ENCODE data around the gene FAM228B.
A peak's percentile ranks its signal among the peaks of the same experiment; 100 is the strongest.
"Not testable (repeated sequence)": the region's sequence is repeated elsewhere in the genome, so short reads cannot be mapped to it uniquely, and the experiment has no call there.

FAM228B gene

DNA sequence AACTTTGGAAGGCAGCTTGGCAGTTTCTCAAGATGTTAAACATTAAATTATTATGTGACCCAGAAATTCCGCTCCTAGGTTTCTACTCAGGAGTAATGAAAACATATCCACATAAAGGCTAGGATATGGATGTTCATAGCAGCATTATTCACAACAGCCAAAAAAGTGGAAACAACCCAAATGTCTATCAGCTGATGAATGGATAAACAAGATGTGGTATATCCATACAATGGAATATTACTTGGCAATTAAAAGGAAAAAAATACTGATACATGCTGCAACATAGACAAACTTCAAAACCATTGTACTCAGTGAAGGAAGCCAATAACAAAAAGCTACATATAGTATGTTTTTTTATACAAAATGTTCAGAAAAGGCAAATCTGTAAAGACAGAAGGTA, 39.2 kb downstream of the FAM228B start:
- no peak for DNase-seq

DNA sequence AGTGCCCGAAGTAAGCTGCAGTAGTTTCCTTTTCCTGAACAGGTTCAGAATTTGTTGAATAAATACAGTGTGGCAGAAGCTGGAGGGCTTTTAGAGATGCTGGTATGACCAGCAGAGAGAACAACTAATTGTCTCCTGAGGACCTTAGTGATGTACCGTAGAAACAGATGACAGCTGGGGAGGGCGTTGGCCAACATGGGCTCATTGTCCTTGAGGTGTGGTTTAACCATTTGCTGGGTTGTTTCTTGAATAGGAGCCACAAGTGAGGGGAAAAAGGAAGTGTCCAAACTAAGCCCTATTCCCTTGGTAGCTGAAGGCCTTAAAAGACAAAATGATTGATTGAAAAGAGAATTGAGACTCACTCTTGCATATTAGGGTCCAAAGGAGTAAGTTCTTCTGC, 39.9 kb downstream of the FAM228B start:
- DNase-seq: no peak

DNA sequence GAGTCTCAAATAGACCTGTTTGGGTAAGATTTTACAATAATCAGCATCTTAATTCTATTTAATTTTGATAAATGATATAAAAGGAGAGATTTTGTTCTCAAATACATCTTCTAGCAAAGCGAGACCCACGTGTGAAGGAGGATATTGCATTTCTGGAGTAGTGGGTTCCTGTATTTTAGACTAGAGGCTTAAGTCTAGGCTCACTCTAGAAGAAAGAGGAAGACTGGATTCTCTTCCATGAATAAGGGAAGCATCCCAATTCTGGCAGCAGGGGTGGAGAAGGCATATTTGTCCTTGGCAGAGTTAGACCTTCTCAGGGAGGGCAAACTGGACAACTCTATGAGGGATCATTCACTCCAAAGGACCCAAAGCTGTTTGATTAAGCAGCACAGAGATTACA, 40.3 kb downstream of the FAM228B start:
- DNase-seq: no peak

DNA sequence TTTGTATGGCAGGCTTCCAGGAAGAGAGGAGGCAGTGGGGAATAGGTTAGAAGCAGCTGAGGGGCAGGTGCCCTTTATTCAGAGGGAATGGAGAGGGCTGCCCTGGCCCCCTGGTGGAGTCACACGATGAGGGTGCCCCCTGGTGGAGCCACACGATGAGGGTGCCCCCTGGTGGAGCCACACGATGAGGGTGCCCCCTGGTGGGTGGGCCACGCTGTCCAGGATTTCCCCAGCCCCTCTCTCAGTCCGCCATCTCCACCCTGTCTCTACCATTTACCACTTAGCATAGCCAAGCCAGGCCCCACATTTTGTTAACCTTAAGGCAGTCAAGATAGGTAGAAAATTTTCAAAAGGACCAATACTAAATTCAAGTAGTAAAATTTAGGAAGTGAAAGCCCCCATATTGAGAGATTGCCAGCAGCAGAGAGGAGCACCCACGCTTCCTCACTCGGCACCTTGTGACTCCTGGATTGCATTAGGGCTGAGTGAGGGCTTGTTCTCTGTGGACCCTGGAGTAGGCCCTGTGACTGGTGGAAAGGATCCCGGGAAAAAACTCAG, 41.2 kb downstream of the FAM228B start:
- no peak for DNase-seq

DNA sequence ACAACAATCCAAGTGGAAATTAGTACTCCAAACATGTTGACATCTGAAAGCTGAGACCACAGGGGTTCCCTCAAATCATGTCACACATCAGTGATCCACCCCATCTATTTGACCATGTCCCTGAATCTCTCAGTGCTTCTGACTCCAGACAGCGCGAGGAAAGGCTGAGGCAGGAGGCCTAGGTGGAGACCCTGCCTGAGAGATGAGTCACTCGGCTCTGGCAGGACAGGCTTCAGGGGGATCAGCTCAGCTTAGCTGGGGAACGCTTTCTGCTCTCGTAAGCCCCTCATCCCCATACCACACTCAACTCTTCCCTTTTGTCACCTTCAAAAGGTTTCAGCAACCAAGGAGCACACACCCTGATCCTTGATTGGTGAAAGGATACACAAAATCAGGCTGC, 45.8 kb downstream of the FAM228B start:
- no peak for DNase-seq

DNA sequence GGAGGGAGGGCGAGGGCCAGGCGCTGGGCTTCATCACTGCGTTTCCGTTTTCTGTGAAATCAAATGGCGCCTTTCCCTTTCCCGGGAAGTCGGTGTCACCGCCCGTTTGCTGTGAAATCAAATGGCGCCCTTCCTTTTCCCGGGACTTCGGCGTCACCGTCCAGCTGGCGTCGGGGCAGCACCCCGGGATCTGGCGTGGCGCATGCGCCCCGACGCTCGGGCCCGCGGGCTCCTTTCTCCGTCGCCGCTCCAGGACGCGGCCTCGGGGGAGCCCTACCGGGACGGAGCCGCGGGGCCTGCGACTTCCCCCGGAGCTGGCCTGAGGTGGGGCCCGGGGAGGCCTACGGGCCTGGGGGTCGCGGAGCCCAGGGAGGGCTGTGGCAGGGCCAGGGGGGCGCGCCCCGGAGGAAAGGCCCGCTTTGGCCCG, 51.6 kb downstream of the FAM228B start, which contains the start of gene FAM228A:
FAM228A (plus strand) TSS at position 203 of the 427 bp plus-strand sequence. CDS start 428 bp downstream, outside the sequence.
- DNase-seq: no peak

DNA sequence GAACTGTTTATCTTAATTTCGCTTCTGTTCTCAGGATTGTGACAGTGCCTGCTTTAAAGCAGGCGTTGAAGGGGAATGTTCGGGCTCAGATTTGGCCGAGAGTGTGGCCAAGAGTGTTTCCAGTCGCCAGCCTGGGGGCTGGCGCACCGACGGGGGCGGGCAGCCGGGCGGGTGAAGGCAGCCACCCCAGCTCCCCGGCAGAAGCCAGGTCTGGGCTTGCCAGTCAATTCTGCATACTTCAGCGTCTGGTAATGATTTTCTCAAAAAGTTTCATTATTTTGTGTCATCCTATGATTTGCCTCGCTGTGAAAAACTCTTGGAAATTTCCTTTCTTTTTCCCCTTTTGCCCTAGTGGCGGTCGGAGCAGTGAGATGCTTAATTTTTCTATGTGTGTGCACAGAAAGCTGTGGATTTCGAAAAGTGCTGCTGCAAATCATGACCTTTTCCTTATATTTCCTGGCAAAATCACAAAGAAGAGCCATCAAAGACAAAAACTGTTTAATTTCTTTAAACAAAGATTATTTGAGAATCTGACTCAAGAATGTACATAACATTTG, 52.4 kb downstream of the FAM228B start:
- no peak for DNase-seq

DNA sequence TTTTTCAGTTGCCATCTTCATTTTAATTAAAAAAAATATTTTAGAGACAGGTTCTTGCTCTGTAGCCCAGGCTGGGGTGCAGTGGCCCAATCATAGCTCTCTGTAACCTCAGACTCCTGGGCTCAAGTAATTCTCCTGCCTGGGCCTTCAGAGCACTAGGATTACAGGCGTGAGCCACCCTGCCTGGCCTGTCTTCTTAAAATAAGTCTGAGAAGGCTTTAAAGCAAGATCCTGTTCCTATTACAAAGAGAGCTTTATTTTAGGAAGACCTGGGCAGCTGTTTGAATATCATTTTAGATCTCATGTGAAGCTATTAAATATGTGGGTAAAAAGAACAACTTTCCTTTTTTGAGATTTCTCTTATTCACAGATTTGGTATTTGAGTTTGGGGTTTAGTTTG, 53.1 kb downstream of the FAM228B start:
- no peak for DNase-seq

DNA sequence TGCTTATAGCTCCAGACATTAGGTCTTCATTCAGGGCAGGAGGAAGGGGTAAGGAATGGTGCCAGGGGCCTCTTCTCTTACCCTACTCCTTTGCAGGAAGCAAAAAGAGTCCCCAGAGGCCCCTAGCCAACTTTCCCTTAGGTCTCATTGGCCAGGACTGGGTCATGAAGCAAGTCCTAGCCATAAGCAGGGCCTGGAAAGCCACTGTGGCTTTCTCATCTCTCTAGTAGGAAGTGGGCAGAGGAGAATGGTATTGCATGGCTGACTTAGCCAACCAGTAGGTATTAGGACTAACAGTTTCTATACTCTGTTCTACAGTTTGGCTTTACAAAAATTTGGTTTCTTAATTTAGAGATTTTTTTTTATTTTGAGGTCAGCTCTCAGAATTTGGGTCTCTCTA, 56.4 kb downstream of the FAM228B start:
- no peak for DNase-seq

DNA sequence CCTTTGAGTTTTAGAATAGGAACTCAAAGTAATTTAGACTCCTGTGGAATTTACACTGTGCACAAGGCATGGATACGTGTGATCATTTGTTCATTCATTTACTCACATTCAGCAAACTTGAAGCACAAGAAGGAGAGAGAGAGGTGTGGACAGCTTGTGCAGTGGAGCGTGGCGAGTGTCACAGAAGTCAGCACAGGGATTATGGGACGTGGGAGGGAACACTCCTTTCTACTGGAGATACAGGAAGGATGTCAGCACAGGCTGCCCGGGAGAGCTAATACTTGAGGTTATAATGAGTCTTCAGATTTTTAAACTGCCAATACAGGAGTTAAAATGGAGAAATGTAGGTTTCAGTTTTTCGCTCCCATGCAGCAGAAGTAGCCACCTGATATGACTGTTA, 58.6 kb downstream of the FAM228B start:
- peak; percentile 61 for DNase-seq

DNA sequence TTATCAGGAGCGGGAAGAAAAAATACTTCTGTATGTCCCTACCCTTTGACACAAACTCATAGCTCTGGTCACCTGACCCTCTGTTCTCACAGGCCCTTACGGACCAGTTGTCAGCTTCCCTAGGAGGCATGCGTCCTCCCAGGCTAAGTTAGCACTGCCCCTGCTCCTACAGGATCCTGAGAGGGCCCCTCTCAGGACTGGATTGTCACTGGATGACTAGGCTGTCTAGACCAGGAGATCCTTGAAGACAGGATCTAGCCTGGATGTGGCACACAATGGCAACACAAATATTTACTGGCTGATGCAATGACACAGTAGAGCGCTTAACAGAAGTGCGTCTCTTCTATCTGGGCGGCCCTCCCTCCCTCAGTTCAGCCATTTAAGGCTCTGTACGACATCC, 59.2 kb downstream of the FAM228B start:
- DNase-seq: peak; percentile 84

DNA sequence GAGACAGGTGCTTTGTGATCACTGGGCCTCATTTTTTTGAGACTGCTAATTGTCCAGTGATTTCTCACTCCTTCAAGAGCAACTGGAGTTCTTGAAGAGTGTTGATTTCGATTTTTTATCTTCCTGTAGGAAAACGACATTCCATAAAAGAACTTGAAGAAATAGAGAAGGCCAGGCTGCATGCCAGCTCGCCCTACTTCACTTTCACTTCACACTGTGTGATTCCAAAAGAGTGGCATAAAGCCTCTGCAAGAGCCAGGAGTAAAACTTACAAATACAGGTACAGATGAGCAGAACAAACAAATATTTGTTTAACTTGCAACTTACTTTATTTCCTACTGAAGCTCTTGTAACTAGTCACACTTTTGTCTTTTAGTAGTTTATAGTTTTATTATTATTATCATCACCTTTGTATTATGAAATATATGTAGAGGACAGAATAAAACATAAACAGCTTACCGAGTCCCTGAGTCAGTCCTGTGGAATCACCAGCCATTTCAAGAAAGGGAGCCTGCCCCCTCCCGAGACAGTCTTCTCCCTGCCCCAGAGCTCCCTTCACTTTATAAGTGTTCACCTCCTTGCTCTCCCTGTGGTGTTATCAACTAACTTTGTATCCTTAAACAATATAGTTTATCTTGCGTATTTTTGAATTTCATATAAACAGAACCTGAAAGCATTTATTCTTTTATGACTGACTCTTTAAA, 60.2 kb downstream of the FAM228B start:
- DNase-seq: no peak

DNA sequence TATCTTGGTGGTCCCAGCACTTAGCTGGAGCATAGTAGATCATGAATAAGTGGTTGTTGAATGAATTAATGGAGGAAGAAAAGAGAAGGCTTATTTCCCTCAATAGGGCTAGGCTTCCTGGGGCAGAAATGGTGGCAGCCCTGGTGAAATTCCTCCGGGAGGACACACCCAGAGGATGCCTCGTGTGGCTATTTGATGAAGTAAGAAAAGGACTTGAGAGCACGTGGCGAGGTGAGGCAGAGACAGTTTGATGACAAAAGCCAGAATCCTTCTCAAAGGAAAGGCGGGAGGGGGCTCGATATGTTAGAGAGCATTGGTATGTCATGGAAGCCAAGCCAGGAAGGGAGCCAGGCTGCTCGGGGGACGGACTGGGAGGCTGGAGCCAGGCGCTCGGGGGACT, 66.3 kb downstream of the FAM228B start:
- no peak for DNase-seq

DNA sequence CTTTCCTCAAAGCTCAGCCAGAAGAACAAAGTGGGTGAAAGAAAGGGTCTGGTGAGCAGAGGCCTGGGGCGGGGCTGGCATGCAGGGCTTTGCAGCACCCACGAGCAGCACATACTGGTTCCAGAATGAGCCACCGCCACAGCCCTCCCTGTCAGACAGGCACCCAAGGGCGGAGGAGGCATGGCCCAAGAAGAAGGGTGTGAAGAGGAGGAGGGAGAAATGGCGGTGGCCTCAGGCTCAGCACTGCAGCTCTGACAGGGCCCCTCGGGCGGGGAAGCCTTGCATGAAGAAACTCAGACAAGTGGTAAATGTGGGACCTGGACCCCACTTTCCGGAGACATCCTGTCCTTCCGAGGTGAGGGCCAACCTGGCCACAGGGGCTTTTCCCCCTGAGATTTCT, 67.2 kb downstream of the FAM228B start:
- DNase-seq: no peak

DNA sequence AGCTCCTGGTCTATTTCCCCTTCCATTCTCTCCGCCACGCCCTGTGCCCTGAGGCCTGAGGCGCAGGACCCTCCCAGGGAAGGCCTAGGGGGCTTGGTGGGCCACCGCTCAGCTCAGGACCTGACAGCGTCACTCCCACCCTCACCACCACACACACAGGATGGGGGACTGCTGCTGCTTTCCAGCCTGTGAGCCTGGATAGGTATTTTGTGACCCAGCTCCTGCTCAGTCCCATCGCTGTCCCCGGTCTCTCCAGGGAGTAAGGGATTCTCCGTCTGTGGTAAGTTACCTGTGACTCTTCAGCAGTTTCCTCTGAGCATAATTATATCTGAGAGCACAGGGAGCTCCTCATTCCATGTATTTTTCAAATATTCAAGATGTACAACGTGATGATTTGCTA, 67.9 kb downstream of the FAM228B start:
- DNase-seq: no peak

DNA sequence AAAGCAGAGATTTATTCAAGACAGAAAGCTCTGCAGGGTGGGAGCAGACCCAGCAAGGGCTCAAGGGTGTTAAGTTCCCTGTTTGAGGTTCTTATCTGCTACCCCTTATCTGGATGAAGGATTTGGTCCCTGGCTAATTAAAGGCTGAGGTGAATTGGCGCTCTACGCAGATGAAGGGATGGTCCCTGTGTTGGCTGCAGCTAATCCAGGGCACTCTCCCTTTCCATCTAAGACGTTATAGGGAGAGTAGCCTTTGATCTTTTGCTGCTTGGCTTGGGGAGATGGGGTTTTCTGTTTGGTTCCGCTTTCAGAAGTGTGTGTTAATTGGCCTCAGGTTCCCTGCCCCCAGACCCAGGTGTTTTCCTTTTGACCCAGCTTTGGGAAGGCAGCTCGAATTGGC, 68.6 kb downstream of the FAM228B start:
- DNase-seq: no peak

DNA sequence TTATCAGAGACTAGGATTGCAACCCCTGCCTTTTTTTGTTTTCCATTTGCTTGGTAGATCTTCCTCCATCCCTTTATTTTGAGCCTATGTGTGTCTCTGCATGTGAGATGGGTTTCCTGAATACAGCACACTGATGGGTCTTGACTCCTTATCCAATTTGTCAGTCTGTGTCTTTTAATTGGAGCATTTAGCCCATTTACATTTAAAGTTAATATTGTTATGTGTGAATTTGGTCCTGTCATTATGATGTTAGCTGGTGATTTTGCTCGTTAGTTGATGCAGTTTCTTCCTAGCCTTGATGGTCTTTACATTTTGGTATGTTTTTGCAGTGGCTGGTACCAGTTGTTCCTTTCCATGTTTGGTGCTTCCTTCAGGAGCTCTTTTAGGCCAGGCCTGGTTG, 73.9 kb downstream of the FAM228B start:
- not testable (repeated sequence) for DNase-seq

DNA sequence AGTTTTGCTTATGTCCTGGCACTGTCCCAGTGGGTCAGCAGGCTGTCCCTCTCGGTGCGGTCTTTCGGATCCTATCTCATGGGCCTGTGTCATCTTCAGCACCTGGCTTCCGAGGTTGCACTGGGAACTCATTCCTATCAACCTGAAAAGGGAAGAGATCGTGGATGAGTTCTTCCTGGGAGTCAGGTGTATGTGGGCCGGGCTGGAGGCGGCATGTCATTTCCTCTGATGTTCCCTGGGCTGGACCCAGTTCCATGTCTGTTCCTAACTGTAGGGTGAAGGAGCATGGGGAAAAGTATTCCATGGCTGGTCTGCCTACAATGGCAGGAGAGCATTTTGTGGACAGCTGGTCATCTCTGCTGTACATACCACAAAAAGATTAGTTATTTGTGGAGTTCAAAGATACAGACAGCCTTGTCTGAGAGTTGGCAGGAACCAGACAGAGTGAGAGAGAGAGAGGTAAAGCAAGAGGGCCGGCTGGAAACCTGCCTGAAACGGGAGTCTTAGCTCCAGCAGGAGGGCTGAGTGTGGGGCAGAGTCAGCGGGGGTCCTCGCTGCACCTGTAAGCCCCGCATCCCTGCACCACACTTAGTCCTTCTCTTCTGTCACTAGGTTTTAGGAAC, 76.8 kb downstream of the FAM228B start:
- DNase-seq: no peak

DNA sequence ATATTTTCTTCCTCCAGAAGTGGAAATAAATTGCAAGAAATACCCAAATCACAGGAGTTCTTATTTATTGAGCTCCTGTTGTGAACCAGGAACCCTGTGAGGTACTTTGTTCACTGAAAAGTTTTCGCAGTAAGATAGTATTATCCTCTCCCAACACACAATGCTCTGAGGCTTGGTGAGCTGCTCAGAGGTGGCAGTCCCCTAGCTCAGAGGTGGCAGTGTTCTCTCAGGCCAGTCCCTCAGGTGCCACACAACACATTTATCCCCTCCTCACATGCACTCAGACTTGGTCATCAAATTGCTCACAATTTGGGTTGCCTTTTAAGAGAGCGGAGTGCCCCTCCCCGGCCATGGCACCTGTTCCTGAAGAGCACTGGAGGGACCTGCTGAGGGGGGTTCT, 77.5 kb downstream of the FAM228B start:
- DNase-seq: no peak

DNA sequence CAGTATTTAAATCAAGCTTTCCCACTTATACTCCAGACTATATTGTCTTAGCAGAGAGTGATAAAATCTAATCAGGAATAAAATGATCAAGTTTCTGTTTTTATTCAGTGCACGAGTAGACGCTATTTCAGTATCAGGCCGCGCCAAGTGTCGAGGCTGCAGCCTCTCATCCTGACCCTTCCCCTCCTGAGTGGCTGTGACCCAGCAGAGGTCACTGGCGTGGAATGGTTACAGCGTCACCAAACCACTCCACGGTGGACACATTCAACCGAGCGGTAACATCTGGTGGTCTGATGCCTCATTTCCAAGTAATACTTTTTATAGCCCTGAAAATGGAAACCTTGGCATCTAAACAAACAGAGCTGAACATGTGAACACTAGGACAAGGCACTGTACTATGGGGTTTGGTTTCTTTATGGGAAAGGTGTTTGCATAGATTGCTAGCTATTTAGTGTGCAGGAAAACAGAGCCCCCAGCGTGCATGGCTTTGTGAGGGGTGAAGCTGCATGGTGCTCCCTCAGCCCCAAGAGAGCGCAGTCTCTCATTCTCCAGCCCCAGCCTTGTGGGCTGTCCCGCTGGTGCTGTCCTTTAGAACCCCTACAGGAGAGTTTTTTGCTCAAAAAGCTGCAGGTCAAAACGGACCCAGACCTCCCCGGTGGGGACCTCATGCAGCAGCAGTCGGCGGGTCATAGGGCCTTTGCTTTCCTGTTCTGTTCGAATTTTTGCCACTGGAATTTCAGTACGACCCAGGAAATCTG, 79.9 kb downstream of the FAM228B start:
- DNase-seq: no peak

DNA sequence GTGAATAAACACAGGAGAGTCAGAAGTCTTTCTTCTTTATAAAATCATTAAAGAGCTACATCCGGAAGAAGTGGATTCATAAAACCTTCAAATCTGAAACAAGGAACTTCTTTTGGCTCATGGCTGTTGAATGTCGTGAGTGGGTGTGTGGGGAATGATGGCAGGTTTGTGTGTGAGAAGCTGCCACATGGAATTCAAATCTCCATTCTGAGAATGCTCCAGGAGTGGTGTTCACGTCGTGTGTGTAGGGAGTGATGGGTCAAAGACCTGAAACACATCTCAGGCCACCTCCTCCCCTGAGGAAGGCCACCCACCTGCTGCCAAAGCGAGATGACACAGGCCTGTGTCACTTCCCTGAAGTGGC, 80.5 kb downstream of the FAM228B start:
- no peak for DNase-seq

DNA sequence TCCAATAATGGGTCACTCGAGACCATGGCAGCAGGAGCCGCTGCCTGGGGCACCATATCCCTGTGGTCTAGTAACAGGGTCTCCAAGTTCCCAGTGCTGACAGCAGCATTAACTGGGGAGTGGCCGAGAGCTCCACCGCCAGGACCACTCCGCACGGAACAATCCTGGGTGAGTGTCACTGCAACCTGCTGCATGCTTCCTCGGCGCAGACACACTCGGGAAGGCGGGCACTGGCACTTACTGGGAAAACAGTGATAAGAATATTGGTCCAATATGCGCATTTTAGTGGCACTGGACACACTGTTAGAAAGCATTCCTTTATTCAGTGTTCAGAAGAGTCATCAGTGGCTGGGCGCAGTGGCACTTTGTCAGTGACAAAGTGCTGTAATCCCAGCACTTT, 81.2 kb downstream of the FAM228B start:
- DNase-seq: no peak

DNA sequence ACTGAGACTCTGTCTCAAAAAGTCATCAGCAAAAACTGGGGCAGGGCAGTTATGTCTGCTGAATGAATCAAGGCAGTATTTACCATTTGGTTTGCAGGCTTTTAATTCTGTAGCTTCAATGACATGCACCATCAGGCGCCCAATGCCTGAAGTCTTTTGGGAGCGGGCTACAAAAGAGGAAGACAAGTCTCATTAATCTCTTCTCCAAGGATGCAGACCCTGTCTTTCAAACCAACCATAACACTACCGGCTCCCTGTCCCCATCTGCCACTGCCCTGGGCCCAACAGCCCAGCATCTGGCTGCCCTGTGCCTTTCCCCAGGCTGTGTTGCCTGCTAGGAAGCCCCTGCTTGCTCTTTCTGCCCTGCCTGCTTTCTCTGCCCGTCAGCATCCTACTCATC, 81.9 kb downstream of the FAM228B start:
- no peak for DNase-seq

DNA sequence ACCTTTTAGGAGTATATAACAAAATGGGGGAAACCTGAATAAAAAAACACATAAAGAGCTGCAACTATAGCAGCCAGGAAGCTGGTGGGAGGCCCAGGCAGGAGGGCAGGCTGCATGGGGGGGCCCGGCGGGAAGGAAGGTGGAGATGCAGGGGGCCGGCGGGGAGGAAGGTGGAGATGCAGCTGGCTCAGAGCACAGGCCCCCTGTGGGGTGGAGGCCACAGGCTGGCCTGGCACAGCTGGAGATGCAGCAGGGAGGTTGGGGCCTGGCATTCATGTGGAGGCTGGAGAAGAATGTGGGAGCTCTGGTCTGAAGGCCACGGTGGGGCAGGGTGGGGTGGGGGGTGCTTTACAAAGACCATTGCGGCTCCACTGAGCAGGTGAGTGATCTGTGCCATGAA, 83.0 kb downstream of the FAM228B start:
- DNase-seq: no peak
